Measurements from ENCODE around the gene BMI1.
"Not testable (repeated sequence)": the region's sequence is repeated elsewhere in the genome, so short reads cannot be mapped to it uniquely, and the experiment has no call there.

The BMI1 gene

GRCh38 chr10:22340329-22341189, 19.7 kb downstream of the BMI1 start:
- peak; percentile 26 for DNase-seq

- no peak for DNase-seq
Observed at GRCh38 chr10:22341190-22341925, 20.5 kb downstream of the BMI1 start.

GRCh38 chr10:22341926-22342196, 21.0 kb downstream of the BMI1 start:
- no peak for DNase-seq

GRCh38 chr10:22342421-22342820, 21.5 kb downstream of the BMI1 start:
- DNase-seq, result no peak

- no peak for DNase-seq
Observed at GRCh38 chr10:22343731-22344130, 22.8 kb downstream of the BMI1 start.

GRCh38 chr10:22344249-22344648, 23.4 kb downstream of the BMI1 start:
- DNase-seq, result no peak

GRCh38 chr10:22344781-22345300, 23.9 kb downstream of the BMI1 start:
- DNase-seq, result no peak

GRCh38 chr10:22345301-22346095, 24.6 kb downstream of the BMI1 start, which contains the start of gene SPAG6:
TSS of gene SPAG6 (plus strand) at chr10:22345496. CDS start at chr10:22345612, 116 bp downstream.
- peak; percentile 73 for DNase-seq

GRCh38 chr10:22346096-22346661, 25.3 kb downstream of the BMI1 start:
- no peak for DNase-seq

GRCh38 chr10:22349755-22350154, 28.9 kb downstream of the BMI1 start:
- no peak for DNase-seq

- no peak for DNase-seq
Observed at GRCh38 chr10:22351131-22351703, 30.3 kb downstream of the BMI1 start.

GRCh38 chr10:22356324-22356873, 35.5 kb downstream of the BMI1 start:
- no peak for DNase-seq

GRCh38 chr10:22357770-22358169, 36.9 kb downstream of the BMI1 start:
- DNase-seq, result not testable (repeated sequence)

GRCh38 chr10:22363305-22363704, 42.4 kb downstream of the BMI1 start:
- no peak for DNase-seq

- no peak for DNase-seq
Observed at GRCh38 chr10:22364407-22365140, 43.7 kb downstream of the BMI1 start.

GRCh38 chr10:22365233-22365632, 44.3 kb downstream of the BMI1 start:
- no peak for DNase-seq

- no peak for DNase-seq
Observed at GRCh38 chr10:22365644-22366434, 44.9 kb downstream of the BMI1 start.

- no peak for DNase-seq
Observed at GRCh38 chr10:22366435-22366703, 45.5 kb downstream of the BMI1 start.

GRCh38 chr10:22366771-22367170, 45.9 kb downstream of the BMI1 start:
- no peak for DNase-seq

- DNase-seq, result no peak
Observed at GRCh38 chr10:22367471-22367870, 46.6 kb downstream of the BMI1 start.

- no peak for DNase-seq
Observed at GRCh38 chr10:22368402-22368801, 47.5 kb downstream of the BMI1 start.

All from COR-L47 (cell line).